Mucosa of gallbladder (tissue), 1 donor: Measurements from ENCODE around the gene AUTS2. TPM values are rescaled to one million over a fixed set of nuclear protein-coding genes. Genes with fewer than 3 reads are reported as not detected.

Experiments
- DNase-seq: peaks from one replicate; pipeline ENCODE4 v3.0.0-alpha.2; 2020; ENCODE audit warnings: low spot score
- total RNA-seq: library from RNA; stranded (reverse); gene quantifications from one replicate; pipeline ENCODE4 v1.2.1, GENCODE V29; 2021
- donor health status: DM: no; HTN: no; CAD: no.

The AUTS2 gene
- total RNA-seq, 1 donor from 2014 or later, result 50.1 TPM

DNA sequence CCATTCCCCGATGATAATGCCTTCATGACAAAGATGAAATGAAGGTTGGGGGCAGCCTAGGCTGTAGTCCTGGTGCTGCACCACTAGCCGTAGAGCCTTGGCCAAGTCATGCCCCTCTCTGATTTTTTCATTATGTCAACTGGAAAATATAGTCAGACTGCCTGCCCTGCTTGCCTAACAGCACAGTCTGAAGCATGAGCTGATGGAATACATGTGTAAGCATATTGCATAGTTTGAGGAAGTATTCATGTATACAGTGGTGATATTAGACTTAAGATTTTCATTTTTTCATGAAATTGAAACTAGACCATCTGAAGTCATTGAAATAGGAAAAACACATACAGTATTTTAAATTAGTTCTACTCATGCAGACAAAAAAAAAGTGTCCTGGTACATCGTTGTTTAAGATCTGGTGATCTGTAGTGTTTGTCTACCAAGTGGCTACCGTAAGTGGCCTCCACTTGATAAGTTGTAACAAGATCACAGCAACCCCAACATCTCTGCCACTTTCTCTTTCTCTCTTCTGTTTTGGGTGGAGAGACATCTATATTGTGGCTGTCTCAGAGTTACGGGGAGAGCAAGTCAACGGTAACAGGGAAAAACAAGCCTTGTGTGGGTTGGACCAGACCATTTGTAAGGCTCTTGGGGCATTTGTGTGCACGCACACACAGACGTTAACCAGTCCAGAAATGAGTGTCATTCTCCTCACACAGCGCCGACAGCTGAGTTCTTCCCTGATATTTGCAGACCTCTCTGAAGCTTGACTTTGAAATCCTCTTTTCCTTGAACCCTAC, 817.1 kb downstream of the AUTS2 start:
- no peak for DNase-seq

DNA sequence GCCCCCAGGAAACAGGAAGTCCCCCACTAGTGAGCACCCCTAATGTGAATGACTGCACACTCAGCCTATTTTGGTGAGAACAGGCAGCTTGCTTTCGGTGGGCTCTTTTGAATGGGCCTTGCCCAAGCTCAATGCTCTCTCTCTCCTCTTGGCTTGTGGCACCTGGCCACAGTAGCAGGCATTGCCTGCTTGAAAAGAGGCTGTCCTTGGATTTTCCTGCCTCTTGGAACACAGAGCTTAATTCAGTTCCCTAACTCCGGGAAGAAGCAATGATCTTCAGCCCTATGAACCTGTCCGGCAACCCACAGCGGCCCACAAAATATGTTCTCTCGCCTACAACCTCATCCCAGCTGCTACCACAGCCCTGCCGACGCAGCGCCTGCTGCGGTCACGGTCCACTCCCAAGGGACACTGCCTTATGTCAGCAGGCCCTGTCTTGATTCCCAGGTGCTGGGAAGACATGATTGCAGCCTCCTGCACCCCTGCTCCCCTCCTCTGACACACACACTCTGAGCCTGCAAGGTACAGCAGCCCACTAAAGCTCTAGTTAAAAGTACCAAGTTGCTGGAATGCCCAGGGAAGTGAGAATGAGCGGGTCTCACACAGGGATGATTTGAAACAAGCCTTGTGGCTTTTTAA, 818.2 kb downstream of the AUTS2 start:
- DNase-seq, result no peak

DNA sequence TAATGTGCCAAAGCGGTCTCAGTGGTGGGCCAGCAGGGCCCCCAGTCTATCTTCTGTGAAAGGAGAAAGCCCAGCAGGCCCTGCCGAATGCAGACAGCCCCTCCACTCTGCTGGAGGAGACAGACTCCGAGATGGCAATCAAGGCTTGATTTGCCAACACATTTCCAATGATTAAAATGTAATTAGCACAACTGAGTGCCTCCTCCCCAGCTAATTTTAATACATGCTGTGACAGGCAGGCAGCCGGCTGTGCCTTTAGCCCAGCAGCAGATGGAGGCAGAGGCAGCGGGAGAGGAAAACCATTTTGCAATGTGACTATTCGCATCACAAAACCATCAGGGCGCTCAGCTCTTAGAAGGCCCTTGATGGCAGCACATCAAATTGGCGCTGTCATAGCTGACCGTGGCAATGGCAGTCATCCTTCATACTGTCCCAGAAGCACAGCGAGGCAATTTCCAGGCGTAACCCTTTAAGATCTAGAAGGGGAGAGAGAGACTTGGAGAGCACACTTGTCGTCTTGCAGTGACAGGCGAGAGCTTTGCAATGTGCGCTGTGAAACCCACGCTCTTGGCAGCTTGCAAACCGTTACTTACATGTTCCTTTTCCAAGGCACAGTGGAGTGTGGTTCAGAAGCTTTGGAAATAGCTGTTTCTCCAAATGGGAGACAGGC, 818.8 kb downstream of the AUTS2 start:
- DNase-seq, result no peak

DNA sequence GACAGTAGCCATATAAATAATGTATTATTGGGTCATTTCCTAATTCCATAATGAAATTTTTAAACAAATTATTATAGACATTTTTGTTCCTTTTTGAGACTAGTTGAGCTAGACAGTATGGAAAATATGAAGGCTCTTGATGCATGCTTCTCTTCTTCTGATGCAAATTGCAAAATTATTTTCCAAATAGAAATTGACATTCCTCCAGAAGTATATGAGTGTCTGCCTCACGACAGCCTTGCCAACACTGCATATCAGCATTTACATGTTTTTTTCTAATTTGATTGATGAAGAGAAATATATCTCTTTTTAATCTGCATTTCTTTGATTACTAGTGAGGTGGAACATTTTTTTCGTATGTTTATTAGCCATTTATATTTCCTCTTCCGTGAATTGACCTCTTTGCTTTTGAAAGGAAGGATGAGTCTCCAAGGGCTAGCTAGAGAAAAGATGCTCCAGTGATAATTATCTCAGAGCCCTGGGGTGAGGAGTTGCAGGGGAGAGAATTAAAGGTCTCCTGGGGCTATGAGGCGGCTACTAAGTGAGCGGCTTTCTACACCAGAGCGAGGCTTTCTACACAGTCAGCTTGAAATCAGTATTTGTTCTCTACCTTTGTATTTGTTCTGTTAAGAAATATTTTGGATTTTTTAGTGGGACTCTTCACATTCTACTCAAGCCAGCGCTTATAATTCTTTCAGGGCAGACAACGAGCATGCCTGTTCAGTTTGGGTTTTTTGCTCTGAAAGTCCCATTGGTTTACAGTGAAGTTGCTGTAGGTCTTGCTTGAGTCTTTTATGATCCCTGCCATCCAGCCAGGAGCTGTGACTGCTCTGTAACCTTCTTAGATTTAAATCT, 821.5 kb downstream of the AUTS2 start:
- DNase-seq, result no peak

DNA sequence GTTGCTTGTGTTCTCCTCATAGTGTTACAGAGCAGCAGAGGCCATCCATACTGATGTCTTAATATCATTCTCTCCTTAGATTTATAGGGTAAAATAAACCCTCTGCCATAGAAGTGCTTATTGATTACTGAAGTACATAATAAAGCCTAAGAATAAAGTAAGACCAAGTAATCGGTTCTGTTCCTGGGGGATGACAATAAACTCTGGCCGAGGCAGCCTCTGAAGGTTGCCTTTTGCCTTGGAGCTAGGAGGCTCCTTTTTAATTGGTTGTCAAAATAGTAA, 822.0 kb downstream of the AUTS2 start:
- no peak for DNase-seq

DNA sequence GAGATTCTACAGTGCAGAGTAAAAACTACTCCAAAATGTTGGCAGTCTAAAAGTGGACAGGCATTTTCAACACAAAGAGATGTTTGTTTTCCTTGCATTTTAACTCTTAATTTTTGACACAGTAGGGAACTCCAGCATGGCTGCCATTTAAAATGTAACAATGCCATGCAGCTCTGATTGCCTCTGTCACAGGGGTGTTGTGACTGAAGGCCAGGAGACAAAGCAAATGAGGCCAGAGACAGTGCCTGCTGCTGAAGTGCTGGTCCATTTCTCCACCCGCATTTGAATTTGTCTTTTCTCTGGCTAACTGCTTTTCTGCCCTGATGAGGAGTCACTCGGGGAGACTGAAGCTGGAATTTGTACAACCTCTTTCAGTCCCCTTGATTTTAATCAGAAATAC, 823.0 kb downstream of the AUTS2 start:
- no peak for DNase-seq

DNA sequence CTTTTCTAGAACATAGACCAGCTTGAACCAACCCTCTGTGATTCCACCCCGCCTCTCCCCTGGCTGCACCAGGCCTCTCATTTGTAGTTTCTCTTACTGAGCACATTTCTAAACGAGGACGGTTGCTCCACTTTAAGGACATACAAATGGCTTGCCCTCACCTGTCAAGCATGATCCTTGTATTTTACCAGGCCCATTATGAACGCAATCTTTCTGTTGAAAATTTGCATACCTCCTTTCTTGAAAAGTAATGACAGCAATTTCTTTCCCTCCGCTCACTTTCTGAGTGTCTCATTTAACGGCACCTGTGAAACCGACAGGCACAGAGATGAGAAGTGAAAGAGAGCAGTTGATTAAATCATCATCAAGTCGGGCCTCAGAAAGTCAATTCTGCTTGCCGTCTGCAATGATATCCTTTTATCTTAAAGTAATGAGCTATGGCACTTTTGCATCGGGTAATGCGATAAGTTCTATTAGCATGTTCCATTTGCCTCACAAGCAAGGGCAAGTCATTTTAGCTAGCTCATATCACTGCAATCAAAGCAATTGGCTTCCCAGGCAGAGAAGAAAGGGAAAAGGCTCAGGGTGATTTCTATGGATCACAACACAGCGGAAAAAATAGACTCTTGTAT, 828.1 kb downstream of the AUTS2 start:
- DNase-seq, result no peak

DNA sequence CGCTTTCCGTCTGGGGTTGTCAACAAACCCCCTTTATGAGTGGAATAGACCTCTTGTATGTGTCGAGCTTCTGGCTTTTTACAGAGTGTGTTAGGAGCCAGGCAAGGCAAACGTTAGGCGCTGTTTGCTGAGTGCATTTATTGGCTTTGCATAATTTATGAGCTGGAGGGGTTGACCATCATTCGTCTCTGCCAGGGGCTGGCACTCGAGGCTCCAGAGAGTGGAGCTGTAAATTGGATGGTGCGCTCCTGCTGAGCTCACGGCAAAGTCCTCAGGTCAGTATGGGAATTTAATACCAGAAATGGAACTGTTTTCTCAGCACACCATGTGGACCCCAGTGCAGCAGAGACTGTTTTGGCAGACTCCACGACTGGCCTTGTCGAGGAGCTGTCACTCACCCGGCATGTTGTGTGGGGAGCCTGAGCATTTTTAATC, 834.3 kb downstream of the AUTS2 start:
- DNase-seq, result no peak

DNA sequence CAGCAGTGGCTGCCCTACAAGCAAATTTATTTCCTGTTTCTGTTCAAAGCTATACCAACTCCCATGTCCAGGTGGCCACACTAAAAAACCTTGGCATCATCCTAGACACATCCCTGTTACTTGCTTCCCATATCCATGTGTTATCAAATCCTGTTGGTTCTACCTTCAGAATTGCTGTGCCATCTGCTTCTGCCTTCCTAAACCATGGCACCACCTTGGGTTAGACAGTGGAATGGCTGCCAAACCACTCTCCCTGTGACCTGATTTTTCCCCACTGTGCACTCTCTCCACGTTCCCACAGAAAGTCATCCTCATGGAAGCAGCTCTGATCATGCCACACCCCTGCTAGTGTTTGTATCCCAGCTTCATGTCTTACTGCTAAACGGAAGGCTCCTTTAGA, 836.1 kb downstream of the AUTS2 start:
- DNase-seq, result no peak

DNA sequence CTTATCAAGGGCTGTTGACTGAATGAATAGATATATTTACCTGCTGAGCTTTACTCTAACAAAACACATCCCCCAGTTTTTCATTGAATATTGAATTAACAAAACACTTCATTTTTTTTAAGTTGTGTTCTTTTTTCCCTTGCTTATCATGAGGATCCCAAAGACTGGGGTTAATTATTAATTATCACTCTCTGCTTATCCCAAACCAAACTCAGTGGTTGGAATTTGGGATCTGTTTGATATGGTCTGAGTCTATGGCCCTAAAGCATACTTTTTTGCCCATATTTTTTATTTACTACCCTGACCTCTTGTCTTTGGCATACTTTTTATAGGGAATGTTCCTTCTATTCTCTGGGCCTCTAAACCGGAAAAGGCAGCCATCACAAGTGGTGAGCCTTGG, 836.5 kb downstream of the AUTS2 start:
- DNase-seq, result no peak

DNA sequence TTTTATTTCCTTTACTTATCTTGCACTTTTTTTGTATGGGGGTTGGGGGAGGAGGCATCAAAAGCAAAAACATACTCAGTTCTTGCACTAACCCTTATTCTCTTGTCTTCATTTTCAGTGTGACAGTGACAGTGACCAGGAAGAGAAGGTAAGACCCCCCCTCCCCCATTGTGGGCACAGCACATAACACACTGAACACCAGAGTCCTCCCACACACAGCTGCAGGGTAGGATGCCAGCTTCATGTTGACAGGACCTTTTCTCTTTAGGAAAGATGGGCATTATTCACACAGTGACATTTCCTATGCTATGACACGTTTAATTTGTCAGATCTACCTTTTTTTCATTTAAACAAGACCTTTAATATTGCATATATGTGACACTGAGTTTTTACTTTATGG, 837.4 kb downstream of the AUTS2 start:
- DNase-seq, result no peak

DNA sequence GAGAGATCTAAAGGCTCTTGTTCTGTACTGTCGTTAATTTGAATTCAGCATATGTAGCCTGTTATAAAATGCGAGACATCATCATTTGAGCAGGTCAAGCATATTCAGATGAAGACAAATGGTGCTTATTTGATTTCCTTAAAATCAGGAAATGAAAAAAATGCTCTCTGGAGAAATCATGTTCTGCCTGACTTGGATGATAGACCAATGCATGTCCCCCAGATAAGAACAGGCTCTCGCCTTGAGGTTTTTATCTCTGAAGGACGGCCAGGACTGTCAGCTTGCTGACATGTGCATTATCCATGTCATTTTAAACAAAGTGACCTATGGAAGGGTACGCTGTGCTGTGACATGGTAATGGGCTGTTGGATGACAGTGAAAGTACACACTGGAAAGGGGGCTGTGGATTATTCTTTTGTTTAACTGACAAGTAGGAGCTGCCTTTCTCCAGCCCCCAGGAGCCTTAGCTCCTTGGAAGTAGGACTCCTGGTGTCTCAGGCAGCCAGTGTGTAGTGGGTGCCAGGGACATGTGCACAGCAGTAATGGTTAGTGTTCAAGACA, 838.6 kb downstream of the AUTS2 start:
- no peak for DNase-seq

DNA sequence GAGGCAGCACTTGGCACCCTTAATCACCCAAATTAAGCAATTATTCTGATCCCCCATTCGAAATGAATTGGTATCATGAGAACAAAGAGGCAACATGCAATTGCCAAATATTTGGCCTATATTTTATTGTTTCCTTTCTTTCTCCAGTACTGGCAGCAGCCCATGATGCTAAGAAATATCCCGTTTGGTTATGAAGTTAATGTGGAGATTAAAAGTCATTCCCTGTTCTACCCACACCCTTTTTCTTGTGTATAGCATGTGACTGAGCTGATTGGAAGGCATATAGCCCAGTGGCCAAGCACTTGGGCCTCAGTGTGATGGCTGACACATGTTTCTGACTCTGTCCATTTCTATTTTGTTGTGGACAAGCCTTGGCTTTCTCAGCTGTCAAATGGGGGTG, 841.4 kb downstream of the AUTS2 start:
- DNase-seq, result no peak

DNA sequence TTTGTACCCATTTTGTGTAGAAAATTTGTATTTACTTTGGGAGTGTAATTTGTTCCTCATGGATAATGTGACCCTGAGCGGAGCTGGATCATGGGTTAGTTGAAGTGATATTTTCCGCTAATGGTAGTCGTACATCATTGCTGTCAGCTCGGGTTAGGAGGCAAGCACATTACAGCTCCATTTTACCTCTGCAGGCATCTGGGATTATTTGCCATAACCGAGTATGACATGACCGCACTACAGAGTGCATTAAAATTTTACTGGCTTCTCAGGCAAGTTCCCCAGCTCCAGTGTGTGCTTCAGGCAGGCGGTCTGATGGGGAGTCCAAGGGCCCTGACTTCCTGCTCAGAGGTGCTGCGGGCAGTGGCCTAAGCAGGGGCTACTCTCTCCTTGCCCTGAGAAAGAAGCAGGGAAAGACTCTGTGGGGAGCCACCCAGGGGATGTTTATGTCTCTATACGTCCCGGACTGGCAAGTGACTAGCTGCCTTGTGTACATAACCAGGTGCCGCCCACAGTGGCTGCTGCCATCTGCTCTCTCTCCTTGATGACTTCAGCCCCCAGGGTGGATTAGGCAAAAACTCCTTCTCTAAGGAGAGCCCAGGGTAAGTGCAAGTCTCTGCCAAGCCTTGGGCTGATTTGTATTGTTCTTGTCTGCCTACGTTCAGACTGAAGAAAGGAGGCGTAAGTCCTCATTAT, 848.3 kb downstream of the AUTS2 start:
- DNase-seq, result no peak

DNA sequence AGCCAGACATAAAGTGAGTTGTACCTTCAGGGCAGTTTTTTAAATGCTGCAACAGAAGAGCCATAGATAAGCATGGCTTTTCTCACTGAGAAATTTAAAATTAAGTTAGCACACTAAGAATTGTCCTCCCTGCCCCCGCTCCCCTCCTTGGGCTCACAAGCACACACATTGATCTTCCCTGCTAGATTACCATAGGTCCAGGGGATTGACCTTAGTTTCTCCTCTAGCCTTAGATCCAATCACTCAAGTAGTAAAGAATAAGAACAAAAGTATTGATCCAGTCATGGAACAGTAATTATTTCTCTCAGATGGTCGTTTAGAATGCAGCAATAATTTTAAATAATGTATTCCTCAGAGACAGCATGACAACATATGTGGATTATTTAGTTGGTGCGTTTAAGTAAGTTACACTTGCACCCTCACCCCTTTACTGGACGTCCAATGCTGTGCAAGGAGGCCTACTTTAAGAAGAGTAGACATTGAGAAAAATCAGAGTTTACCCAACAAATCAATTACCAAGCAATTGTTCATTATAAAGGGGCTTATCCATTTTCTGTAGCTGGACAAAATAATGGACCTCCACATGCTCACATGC, 850.1 kb downstream of the AUTS2 start:
- no peak for DNase-seq

DNA sequence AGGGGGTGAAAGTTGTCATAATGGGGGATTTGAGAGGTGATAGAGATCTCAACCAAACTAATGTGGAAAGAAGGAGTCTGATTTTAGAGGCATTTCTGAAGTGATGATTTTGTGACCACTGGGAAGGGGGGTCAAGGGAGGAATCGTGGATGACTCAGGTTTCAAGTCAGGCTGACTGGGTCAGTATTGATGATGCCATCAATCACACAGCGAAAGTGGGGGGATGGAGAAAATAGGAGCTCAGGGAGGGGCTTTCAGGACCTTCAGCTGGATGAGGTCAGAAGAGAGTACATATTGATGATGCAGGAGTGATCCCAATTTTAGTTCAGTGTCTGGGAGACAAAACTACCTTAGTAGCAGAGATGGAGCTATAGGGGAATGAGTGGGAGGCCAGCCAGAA, 852.5 kb downstream of the AUTS2 start:
- no peak for DNase-seq

DNA sequence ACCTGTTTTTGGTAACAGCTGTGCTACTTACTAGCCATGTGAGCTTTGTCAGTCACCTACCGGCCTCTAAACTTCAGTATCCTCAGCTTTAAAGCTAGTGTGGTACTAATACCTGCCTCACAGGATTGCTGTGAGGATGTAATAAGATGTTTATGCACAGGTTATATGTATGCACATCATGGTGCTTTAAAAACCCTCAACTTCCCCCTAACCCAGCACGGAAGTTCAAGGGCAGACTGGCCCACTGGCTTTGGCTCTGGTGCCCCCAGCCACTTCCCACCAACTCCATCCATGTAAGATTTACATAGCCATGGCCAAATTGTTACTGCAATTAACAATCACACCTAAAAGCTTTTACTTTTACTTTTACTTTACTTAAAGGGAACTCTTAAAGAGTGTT, 857.6 kb downstream of the AUTS2 start:
- no peak for DNase-seq

DNA sequence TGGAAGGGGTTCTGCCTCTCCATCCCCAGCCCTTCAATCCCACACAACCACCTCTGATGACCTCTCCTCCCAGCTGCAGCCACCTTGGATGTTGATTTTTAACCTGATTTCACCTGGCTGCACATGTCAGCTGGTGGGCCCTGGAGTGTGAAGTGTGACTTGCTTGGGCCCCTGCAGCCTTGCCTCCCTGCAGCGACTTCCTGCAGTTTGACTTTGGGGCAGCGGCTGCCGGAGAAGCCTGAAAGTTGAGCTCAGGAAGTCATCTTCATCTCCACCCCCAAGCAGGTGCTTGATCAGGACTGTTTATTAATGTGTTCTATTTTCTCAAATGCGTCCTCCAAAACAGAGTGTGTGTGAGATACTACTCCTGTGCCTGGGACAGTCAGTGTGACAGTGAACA, 858.4 kb downstream of the AUTS2 start:
- no peak for DNase-seq

DNA sequence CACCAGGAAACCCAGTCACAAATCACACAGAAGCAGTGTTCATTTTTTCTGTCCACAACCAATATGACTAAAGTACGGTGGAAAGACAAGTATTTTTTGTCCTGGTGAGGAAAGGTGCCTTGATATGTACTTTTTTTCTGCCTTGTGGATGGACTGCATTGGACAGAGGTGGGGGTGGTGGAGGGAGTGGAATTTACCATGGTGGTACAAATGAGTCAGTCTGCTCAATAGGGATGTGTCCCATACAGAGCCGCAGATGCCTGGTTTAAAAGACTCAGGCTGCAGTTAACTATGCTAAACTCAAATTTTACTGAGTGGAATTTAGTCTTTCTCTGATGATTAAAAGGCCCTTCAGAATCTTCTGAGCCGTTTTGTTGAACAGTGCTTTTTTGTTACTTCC, 859.2 kb downstream of the AUTS2 start:
- no peak for DNase-seq

DNA sequence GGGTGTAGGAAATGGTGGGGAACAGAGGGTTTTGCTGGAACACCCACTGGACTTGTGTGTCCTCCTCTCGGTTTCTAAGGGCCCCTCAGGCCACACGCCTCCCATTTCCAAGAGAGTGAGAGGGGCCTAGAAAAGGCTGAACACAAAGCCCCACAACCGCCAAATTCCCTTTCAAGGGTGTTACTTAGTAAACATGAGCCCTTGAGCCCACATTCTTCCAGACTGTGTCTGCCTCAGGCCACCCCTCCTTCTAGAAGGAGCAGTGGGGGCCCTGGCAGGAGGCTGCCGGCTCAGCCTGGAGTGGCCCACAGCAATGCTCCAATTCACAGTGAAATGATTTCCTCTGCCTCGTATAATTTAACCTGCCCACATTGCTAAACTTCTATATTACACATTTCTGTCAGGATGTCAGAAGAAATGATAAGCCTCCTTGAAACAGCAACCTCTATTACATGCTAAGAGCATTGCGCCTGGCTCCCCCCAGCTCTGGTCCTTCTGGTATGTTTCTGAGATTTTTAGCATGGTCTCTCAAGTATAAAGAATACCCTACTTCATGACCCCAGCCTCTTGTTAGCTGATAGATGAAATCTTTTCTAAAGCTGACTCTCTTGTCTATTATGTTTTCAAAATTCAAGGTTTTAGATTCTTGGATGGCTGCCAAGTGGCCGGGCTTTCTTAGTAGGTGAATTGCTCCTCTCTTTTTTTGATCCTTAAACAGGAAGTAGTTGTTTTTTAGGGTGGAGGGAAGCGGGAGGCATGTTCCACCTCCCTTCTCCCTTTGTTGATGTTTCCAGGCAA, 859.8 kb downstream of the AUTS2 start:
- DNase-seq, result no peak
